Natural killer cell (primary cell): ENCODE data around the gene RELN. TPM values are rescaled to one million over a fixed set of nuclear protein-coding genes. Genes with fewer than 3 reads are reported as not detected.

Experiments used
- ATAC-seq, 3 donors: fragments of 150-1000 bp in 2 of 3; fragments of 200-7000 bp in 1 of 3; cut with Tn5 transposase; 1 replicate in 1 of 3; 2 replicates in 2 of 3; pipeline ENCODE4 v1.10.0; 2021; ENCODE audit warnings: mild to moderate bottlenecking in 2 of 3, moderate library complexity in 2 of 3
- DNase-seq, 2 donors: peaks; one replicate each; pipeline versions ENCODE4 v3.0.0 to v3.0.0-alpha.2; 2013 to 2021; ENCODE audit warnings: mixed read lengths in 1 of 2
- H3K27ac ChIP-seq: one replicate; pipeline ENCODE4 v1.5.1; 2013; ENCODE audit warnings: mild to moderate bottlenecking, low read length
- H3K27me3 ChIP-seq: one replicate; pipeline ENCODE4 v1.6.1; 2013; ENCODE audit warnings: low read length; ENCODE audit not compliant: control insufficient read depth, insufficient read depth
- H3K36me3 ChIP-seq: one replicate; pipeline ENCODE4 v1.6.1; 2013; ENCODE audit warnings: low read length; ENCODE audit not compliant: control insufficient read depth, insufficient read depth
- H3K4me1 ChIP-seq: one replicate; pipeline ENCODE4 v1.6.1; 2013; ENCODE audit warnings: low read length; ENCODE audit not compliant: control insufficient read depth, insufficient read depth
- H3K4me3 ChIP-seq: one replicate; pipeline ENCODE4 v1.5.1; 2013; ENCODE audit warnings: low read length
- H3K9me3 ChIP-seq: one replicate; pipeline ENCODE4 v1.6.1; 2013; ENCODE audit warnings: low read length; ENCODE audit not compliant: control insufficient read depth, insufficient read depth
- H3K27ac Mint-ChIP-seq, 2 donors: one replicate each; pipeline ENCODE4 v1.8.0; 2022; ENCODE audit warnings: mild to moderate bottlenecking in 2 of 2, mixed read lengths in 2 of 2, moderate library complexity in 1 of 2
- H3K27me3 Mint-ChIP-seq, 2 donors: one replicate each; pipeline ENCODE4 v1.8.0; 2022; ENCODE audit warnings: low read depth in 2 of 2, mixed read lengths in 2 of 2
- H3K36me3 Mint-ChIP-seq: one replicate; pipeline ENCODE4 v1.8.0; 2022; ENCODE audit warnings: mixed read lengths
- H3K4me1 Mint-ChIP-seq, 2 donors: one replicate each; pipeline ENCODE4 v1.8.0; 2022; ENCODE audit warnings: mixed read lengths in 2 of 2
- H3K4me3 Mint-ChIP-seq: one replicate; pipeline ENCODE4 v1.8.0; 2022; ENCODE audit warnings: mild to moderate bottlenecking, moderate library complexity, mixed read lengths
- H3K9me3 Mint-ChIP-seq, 2 donors: one replicate each; pipeline ENCODE4 v1.8.0; 2022; ENCODE audit warnings: mixed read lengths in 2 of 2
- WGBS: methylation state at CpG from one replicate; pipeline ENCODE4 v1.1.7; 2013; ENCODE audit warnings: missing lambda C conversion rate; ENCODE audit not compliant: insufficient coverage; 5-methylcytosine and 5-hydroxymethylcytosine counted together
- intact Hi-C: fragments of 100-400 bp; cut with micrococcal nuclease; formaldehyde crosslinking; loops from one replicate; pipeline ENCODE4 v1.14.2; 2022
- total RNA-seq, 4 donors: library from RNA; stranded (reverse); fragments of 120-200 nt in 1 of 4; gene quantifications; one replicate each; pipeline versions ENCODE4 v1.2.3 to v1.2.4, GENCODE V29; 2013 to 2022
- TF ChIP-seq, protein P1 (sequence below): fragments of 200-600 bp; IDR thresholded peaks from one replicate; pipeline ENCODE4 v1.8.0; 2022; ENCODE audit warnings: antibody characterized with exemption

Gene RELN
- total RNA-seq, 3 donors from 2014 or later (not counting 1 experiment from before 2014, with no cell fraction given), result not detected

DNA sequence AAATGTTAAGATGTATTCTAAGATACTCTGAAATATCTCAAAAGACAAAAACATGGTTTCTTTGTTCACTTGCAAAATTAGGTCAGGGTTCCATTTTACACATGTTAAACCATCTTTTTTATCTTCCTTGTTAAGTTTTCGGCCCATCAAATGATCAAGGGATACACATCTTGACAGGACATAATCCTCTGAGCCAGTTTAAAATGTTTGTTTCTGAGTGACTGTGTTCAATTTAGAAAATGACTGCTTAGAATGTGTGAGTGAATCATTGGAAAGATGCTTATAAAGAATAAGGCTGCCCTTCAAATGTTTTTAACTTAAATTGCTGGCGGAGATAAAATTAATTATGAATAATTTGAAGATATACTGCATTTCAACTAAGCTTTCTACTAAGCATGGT lies 447.5 kb downstream of the RELN start:
- H3K4me3 Mint-ChIP-seq, result no peak overlapping the region
- H3K36me3 ChIP-seq, result no peaks in the 10 kb centered on the region
- intact Hi-C loops, result no loop called here
- no peaks in the 10 kb centered on the region for H3K9me3 Mint-ChIP-seq
- H3K4me1 ChIP-seq, result no peaks in the 10 kb centered on the region
- no peak overlapping the region for H3K27ac ChIP-seq
- H3K27me3 ChIP-seq, result no peaks in the 10 kb centered on the region
- peaks cover 1 to 14% of the 10 kb centered on the region in 2 donors for H3K27me3 Mint-ChIP-seq
- TF ChIP-seq, protein P1, sequence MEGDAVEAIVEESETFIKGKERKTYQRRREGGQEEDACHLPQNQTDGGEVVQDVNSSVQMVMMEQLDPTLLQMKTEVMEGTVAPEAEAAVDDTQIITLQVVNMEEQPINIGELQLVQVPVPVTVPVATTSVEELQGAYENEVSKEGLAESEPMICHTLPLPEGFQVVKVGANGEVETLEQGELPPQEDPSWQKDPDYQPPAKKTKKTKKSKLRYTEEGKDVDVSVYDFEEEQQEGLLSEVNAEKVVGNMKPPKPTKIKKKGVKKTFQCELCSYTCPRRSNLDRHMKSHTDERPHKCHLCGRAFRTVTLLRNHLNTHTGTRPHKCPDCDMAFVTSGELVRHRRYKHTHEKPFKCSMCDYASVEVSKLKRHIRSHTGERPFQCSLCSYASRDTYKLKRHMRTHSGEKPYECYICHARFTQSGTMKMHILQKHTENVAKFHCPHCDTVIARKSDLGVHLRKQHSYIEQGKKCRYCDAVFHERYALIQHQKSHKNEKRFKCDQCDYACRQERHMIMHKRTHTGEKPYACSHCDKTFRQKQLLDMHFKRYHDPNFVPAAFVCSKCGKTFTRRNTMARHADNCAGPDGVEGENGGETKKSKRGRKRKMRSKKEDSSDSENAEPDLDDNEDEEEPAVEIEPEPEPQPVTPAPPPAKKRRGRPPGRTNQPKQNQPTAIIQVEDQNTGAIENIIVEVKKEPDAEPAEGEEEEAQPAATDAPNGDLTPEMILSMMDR, result no peak
- 75% methylated on average over 1 of the region's 2 CpGs for WGBS
- H3K9me3 ChIP-seq, result no peaks in the 10 kb centered on the region
- ATAC-seq, result no peak
- H3K4me3 ChIP-seq, result no peak overlapping the region
- H3K36me3 Mint-ChIP-seq, result no peaks in the 10 kb centered on the region
- no peaks in the 10 kb centered on the region for H3K4me1 Mint-ChIP-seq
- H3K27ac Mint-ChIP-seq, result no peak overlapping the region
- no peak for DNase-seq

DNA sequence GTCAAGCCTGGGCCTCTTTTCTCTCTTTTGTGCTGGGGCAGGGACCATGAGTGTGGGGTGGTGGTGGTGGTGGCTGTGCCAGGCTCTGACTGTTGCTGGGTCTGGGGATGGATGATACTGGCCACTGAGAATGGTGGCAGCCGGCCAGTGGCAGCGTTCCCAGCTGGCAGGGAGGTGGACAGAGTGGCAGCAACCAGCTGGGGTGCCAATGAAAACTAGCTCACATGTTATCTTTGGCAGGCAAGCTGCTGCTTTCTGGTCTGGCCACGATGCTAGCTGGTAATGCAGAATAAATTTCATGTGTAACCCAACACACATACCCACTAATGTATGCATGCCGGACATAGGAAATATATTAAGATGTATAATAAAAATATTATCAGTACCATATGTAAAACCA lies 448.4 kb downstream of the RELN start:
- ATAC-seq (no peak), DNase-seq (no peak)
- Histone ChIP-seq H3K4me3 (no peak overlapping the region), H3K9me3 (no peaks in the 10 kb centered on the region), H3K4me1 (no peaks in the 10 kb centered on the region), H3K27ac (no peak overlapping the region), H3K36me3 (no peaks in the 10 kb centered on the region), H3K27me3 (no peaks in the 10 kb centered on the region)
- no peak overlapping the region for H3K4me3 Mint-ChIP-seq
- H3K27ac Mint-ChIP-seq, result no peak overlapping the region
- no peaks in the 10 kb centered on the region for H3K4me1 Mint-ChIP-seq
- no peaks in the 10 kb centered on the region for H3K9me3 Mint-ChIP-seq
- WGBS, result 93% methylated on average over 2 of the region's 4 CpGs
- peaks cover 10% of the 10 kb centered on the region in 2 donors for H3K27me3 Mint-ChIP-seq
- TF ChIP-seq, protein P1, result no peak
- no peaks in the 10 kb centered on the region for H3K36me3 Mint-ChIP-seq
- intact Hi-C loops, result no loop called here

DNA sequence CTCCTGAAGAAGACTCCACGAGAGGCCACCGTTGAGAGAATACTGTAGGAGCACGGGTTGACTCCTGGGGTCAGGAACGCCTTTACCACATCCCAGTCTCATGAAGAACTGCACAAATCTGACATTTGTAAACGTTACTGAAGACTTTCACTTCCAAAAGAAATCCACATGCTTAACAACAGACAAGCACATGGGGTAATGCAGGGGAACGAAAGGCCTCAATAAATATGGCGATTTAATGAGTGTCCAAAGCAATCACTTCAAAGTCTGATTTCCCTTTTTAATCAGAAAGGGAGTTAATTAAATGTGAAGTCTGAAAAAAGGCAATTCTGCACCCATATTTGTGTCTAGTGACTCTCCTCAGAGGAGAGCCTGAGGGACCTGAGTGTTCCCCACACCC lies 449.1 kb downstream of the RELN start:
- WGBS, result 90% methylated on average over 7 of the region's 7 CpGs
- H3K27ac Mint-ChIP-seq, result no peak overlapping the region
- TF ChIP-seq, protein P1, result no peak

DNA sequence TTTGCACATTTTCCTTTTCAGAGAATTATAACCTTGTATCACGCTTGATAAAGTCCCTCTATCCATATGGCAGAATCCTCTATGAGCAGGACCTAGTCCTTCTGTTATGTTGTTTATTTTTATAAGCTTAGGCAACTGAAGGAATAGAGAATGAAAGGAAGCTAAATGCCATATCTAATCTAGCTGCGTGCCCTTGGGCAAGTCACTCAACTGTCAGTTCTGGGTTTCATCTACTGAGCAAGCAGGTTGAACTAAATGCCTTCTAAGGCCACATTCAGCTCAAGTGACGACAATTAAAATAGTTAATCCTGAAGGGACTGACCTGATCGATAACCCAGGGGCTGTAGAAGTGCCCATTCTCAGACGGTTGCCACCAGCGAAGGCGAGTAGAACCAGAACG lies 449.6 kb downstream of the RELN start:
- H3K36me3 Mint-ChIP-seq, result no peaks in the 10 kb centered on the region
- intact Hi-C loops, result no loop called here
- no peak overlapping the region for H3K27ac Mint-ChIP-seq
- 91% methylated on average over 7 of the region's 8 CpGs for WGBS
- no peak overlapping the region for H3K4me3 Mint-ChIP-seq
- Histone ChIP-seq H3K27me3 (no peaks in the 10 kb centered on the region), H3K9me3 (no peaks in the 10 kb centered on the region), H3K36me3 (no peaks in the 10 kb centered on the region), H3K27ac (no peak overlapping the region), H3K4me1 (no peaks in the 10 kb centered on the region), H3K4me3 (no peak overlapping the region)
- H3K4me1 Mint-ChIP-seq, result no peaks in the 10 kb centered on the region
- H3K27me3 Mint-ChIP-seq, result peaks cover 10% of the 10 kb centered on the region in 2 donors
- DNase-seq (no peak), ATAC-seq (no peak)
- H3K9me3 Mint-ChIP-seq, result no peaks in the 10 kb centered on the region
- TF ChIP-seq, protein P1, result no peak

More for the DNA sequence above, 449.1 kb downstream of the RELN start:
- Mint-ChIP-seq H3K4me3 (no peak overlapping the region), H3K4me1 (no peaks in the 10 kb centered on the region), H3K27me3 (peaks cover 10% of the 10 kb centered on the region in 2 donors), H3K9me3 (no peaks in the 10 kb centered on the region), H3K36me3 (no peaks in the 10 kb centered on the region)
- H3K9me3 ChIP-seq, result no peaks in the 10 kb centered on the region
- no peak overlapping the region for H3K27ac ChIP-seq
- no peak overlapping the region for H3K4me3 ChIP-seq
- no peak for DNase-seq
- no peaks in the 10 kb centered on the region for H3K36me3 ChIP-seq
- intact Hi-C loops, result no loop called here
- no peaks in the 10 kb centered on the region for H3K4me1 ChIP-seq
- no peak for ATAC-seq
- H3K27me3 ChIP-seq, result no peaks in the 10 kb centered on the region
